SU-DHL-6 (cell line): ENCODE results near the gene OSBPL10.

Source experiments
- H2AFZ ChIP-seq: fragments of 200-600 bp; sonication (generic); 2 replicates; pipeline ENCODE4 v1.6.1; 2014; ENCODE audit warnings: low read depth, mild to moderate bottlenecking, moderate library complexity, mixed read lengths, antibody characterized with exemption, low read length; ENCODE audit not compliant: severe bottlenecking
- H3F3A ChIP-seq: fragments of 200-600 bp; shearing (Covaris generic); 2 replicates; pipeline ENCODE4 v1.6.0; 2016; ENCODE audit warnings: antibody characterized with exemption, mild to moderate bottlenecking; ENCODE audit not compliant: insufficient read depth
- H3K27ac ChIP-seq: fragments of 200-600 bp; sonication (generic); 2 replicates; pipeline ENCODE4 v1.5.1; 2016; ENCODE audit warnings: low read depth, mild to moderate bottlenecking, low read length, moderate library complexity, mixed read lengths
- H3K27me3 ChIP-seq: fragments of 200-600 bp; sonication (generic), shearing (Covaris generic); 2 replicates; pipeline ENCODE4 v1.6.0; 2014; ENCODE audit warnings: mild to moderate bottlenecking, low read length
- H3K36me3 ChIP-seq: fragments of 200-600 bp; sonication (generic); 2 replicates; pipeline ENCODE4 v1.6.1; 2014; ENCODE audit warnings: mild to moderate bottlenecking, low read length, mixed read lengths
- H3K4me2 ChIP-seq: fragments of 300-600, 200-600 bp; shearing (Covaris generic), sonication (generic); 2 replicates; pipeline ENCODE4 v1.6.0; 2014; ENCODE audit warnings: low read length, low read depth, mild to moderate bottlenecking; ENCODE audit not compliant: poor library complexity, severe bottlenecking
- H3K4me3 ChIP-seq: fragments of 200-600 bp; sonication (generic); 2 replicates; pipeline ENCODE4 v1.5.1; 2014; ENCODE audit warnings: antibody characterized with exemption, low read length, mild to moderate bottlenecking, mixed read lengths; ENCODE audit not compliant: insufficient read depth, poor library complexity, severe bottlenecking
- H3K79me2 ChIP-seq: fragments of 200-600 bp; sonication (generic); 2 replicates; pipeline ENCODE4 v1.6.1; 2014; ENCODE audit warnings: mild to moderate bottlenecking, low read length, moderate library complexity; ENCODE audit not compliant: insufficient read depth
- H3K9ac ChIP-seq: fragments of 200-600 bp; sonication (generic); 2 replicates; pipeline ENCODE4 v1.7.0; 2014; ENCODE audit warnings: mild to moderate bottlenecking, low read length
- H3K9me2 ChIP-seq: fragments of 200-600 bp; sonication (generic); replicated peaks from 2 replicates; pipeline ENCODE4 v1.6.1; 2014; ENCODE audit warnings: low read length; ENCODE audit not compliant: insufficient read depth
- H3K9me3 ChIP-seq: fragments of 200-600 bp; sonication (generic); 2 replicates; pipeline ENCODE4 v1.6.1; 2014; ENCODE audit warnings: low read length, mixed read lengths; ENCODE audit not compliant: insufficient read depth
- H4K20me1 ChIP-seq: fragments of 200-600 bp; sonication (generic); 2 replicates; pipeline ENCODE4 v1.6.1; 2014; ENCODE audit warnings: low read depth, mild to moderate bottlenecking, antibody characterized with exemption, low read length, moderate library complexity, mixed read lengths
- EZH2phosphoT487 ChIP-seq: fragments of 200-600 bp; sonication (generic), shearing (Covaris generic); conservative IDR thresholded peaks from 2 replicates; pipeline ENCODE4 v1.6.1; 2018; ENCODE audit warnings: mild to moderate bottlenecking, antibody characterized with exemption, low read length, moderate library complexity, mixed read lengths
- TF ChIP-seq, protein P1 (sequence below): fragments of 200-600 bp; sonication (generic); IDR thresholded peaks from one replicate; pipeline ENCODE4 v1.5.1; 2017; ENCODE audit warnings: antibody characterized with exemption, mild to moderate bottlenecking, low read length, moderate library complexity; ENCODE audit not compliant: insufficient read depth, poor library complexity, severe bottlenecking

Gene OSBPL10

DNA sequence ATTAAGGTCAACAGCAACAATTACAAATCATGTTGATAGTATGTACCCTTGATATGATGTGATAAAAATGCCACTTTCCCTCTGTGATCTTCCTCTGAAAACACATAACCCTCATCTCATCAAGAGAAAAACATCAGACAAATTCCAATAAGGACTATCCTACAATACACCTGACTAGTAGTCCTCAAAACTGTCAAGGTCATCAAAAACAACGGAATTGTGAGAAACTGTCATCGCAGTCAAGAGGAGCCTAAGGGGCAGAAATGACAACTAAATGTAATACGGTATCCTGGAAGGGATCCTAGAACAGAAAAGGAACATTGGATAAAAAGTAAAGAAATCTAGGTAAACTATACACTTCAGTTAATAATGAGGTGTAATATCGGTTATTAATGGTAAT, 59.2 kb downstream of the OSBPL10 start:
- Histone ChIP-seq H3K4me3 (no peak overlapping the region), H3K9ac (no peak overlapping the region), H3K27me3 (no peaks in the 10 kb centered on the region), H2AFZ (no peak overlapping the region), H3K4me2 (no peak overlapping the region), H3K36me3 (no peaks in the 10 kb centered on the region), H3K9me3 (no peaks in the 10 kb centered on the region), H3K27ac (peak overlapping the region; percentile 18; the same call in 1 of the 2 replicates), H3K79me2 (peaks cover 97% of the 10 kb centered on the region), H3F3A (peaks cover 62% of the 10 kb centered on the region), H3K9me2 (no peaks in the 10 kb centered on the region), H4K20me1 (no peaks in the 10 kb centered on the region)
- TF ChIP-seq, protein P1, sequence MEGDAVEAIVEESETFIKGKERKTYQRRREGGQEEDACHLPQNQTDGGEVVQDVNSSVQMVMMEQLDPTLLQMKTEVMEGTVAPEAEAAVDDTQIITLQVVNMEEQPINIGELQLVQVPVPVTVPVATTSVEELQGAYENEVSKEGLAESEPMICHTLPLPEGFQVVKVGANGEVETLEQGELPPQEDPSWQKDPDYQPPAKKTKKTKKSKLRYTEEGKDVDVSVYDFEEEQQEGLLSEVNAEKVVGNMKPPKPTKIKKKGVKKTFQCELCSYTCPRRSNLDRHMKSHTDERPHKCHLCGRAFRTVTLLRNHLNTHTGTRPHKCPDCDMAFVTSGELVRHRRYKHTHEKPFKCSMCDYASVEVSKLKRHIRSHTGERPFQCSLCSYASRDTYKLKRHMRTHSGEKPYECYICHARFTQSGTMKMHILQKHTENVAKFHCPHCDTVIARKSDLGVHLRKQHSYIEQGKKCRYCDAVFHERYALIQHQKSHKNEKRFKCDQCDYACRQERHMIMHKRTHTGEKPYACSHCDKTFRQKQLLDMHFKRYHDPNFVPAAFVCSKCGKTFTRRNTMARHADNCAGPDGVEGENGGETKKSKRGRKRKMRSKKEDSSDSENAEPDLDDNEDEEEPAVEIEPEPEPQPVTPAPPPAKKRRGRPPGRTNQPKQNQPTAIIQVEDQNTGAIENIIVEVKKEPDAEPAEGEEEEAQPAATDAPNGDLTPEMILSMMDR: no peak
- TF ChIP-seq EZH2phosphoT487: no peak

DNA sequence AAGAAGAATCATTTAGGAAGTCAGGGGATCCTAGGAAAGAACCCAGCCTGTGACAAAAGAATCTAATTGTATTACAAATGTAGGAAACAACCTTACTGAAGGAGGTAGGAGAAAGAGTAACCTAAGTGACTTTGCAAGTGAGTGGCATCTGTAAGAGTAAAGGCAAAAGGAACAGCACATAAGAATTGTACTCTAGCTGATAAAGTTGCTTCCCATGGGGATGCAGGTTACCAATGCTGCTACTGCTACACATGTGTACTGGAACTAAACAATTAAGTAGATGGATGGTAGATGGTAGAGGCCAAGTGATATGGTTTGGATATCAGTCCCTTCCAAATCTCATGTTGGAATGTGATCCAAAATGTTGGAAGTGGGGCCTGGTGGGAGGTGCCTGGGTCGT, 60.8 kb downstream of the OSBPL10 start:
- Histone ChIP-seq H3K4me2 (peak overlapping the region; percentile 87), H3K4me3 (no peak overlapping the region), H3K9me2 (no peaks in the 10 kb centered on the region), H3K36me3 (0 out of 2 replicates have a peak, but pooled peaks cover under 1% of the 10 kb centered on the region), H3K9me3 (no peaks in the 10 kb centered on the region), H3K9ac (no peak overlapping the region), H2AFZ (no peak overlapping the region), H3K27ac (peak overlapping the region; percentile 96), H3K27me3 (no peaks in the 10 kb centered on the region), H3F3A (peaks cover 56% of the 10 kb centered on the region), H3K79me2 (peaks cover 97% of the 10 kb centered on the region), H4K20me1 (no peaks in the 10 kb centered on the region)
- TF ChIP-seq, protein P1: no peak
- no peak for TF ChIP-seq EZH2phosphoT487

DNA sequence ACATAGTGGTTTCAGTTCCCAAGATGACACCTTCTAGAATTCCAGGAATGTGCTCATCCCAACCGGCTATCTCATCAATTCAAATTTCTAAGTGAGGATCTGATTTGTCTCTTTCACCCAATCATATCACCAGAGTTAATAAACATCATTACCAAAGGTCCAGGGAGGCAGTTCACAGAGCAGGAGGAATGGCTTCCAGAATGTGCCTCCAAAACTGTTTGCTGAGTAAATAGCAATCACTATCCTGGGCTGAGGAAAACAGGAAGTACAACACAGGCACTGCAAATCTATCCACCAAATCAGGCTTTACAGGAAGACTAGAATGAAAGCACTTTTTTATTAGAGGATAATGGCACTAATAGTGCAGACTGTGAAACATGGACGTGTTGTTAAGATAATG, 61.5 kb downstream of the OSBPL10 start:
- peaks cover 97% of the 10 kb centered on the region for H3K79me2 ChIP-seq
- no peaks in the 10 kb centered on the region for H3K9me2 ChIP-seq
- no peak overlapping the region for H3K4me3 ChIP-seq
- peaks cover 50% of the 10 kb centered on the region for H3F3A ChIP-seq
- no peaks in the 10 kb centered on the region for H4K20me1 ChIP-seq
- no peak overlapping the region for H2AFZ ChIP-seq
- peak overlapping the region; percentile 96 for H3K27ac ChIP-seq
- H3K4me2 ChIP-seq: peak overlapping the region; percentile 87
- no peaks in the 10 kb centered on the region for H3K27me3 ChIP-seq
- TF ChIP-seq, protein P1: no peak
- no peak for TF ChIP-seq EZH2phosphoT487
- no peaks in the 10 kb centered on the region for H3K9me3 ChIP-seq
- H3K36me3 ChIP-seq: 0 out of 2 replicates have a peak, but pooled peaks cover 3% of the 10 kb centered on the region
- peak overlapping the region; percentile 50; the same call in 1 of the 2 replicates for H3K9ac ChIP-seq
